ENCODE measurements around the gene PMVK. TPM values are rescaled to one million over a fixed set of nuclear protein-coding genes. Genes with fewer than 3 reads are reported as not detected.

Gene PMVK
- total RNA-seq, 3 donors from 2014 or later: 15.0 to 16.7 (median 16.4) TPM

- DNase-seq (ENCODE audit: low spot score in 2 of 2): no peak
- no peaks in the 10 kb centered on the region for H3K9me3 ChIP-seq
- H3K36me3 ChIP-seq: no peaks in the 10 kb centered on the region
- H3K27me3 ChIP-seq: no peaks in the 10 kb centered on the region
- TF ChIP-seq POLR2A (IDR thresholded peaks at IDR 0.05) (no peak), CTCF (IDR thresholded peaks at IDR 0.05) (no peak), POLR2AphosphoS5 (IDR thresholded peaks at IDR 0.05) (no peak)
- H3K4me1 ChIP-seq: no peaks in the 10 kb centered on the region
- H3K4me3 ChIP-seq: no peak overlapping the region
- no peak overlapping the region for H3K27ac ChIP-seq
- intact Hi-C loops (cut with DNase I; ENCODE audit: low total_unique reads): no loop called here
These were observed 45.1 kb downstream of the PMVK start for GRCh38 chr1:154891452-154891851.

- TF ChIP-seq POLR2A (IDR thresholded peaks at IDR 0.05) (no peak), POLR2AphosphoS5 (IDR thresholded peaks at IDR 0.05) (no peak), CTCF (IDR thresholded peaks at IDR 0.05) (no peak)
- DNase-seq (ENCODE audit: low spot score in 2 of 2): no peak
- no peaks in the 10 kb centered on the region for H3K27me3 ChIP-seq
- H3K36me3 ChIP-seq: no peaks in the 10 kb centered on the region
- H3K27ac ChIP-seq: no peak overlapping the region
- H3K4me3 ChIP-seq: no peak overlapping the region
- H3K4me1 ChIP-seq: no peaks in the 10 kb centered on the region
- H3K9me3 ChIP-seq: no peaks in the 10 kb centered on the region
- intact Hi-C loops (cut with DNase I; ENCODE audit: low total_unique reads): no loop called here
These were observed 47.8 kb downstream of the PMVK start for GRCh38 chr1:154888757-154889156.

- Histone ChIP-seq H3K4me3 (no peak overlapping the region), H3K4me1 (no peaks in the 10 kb centered on the region), H3K36me3 (no peaks in the 10 kb centered on the region), H3K27ac (no peak overlapping the region), H3K9me3 (no peaks in the 10 kb centered on the region), H3K27me3 (no peaks in the 10 kb centered on the region)
- TF ChIP-seq CTCF (IDR thresholded peaks at IDR 0.05) (no peak), POLR2A (IDR thresholded peaks at IDR 0.05) (no peak), POLR2AphosphoS5 (IDR thresholded peaks at IDR 0.05) (no peak)
- intact Hi-C loops (cut with DNase I; ENCODE audit: low total_unique reads): no loop called here
- DNase-seq (ENCODE audit: low spot score in 2 of 2): no peak
These were observed 50.1 kb downstream of the PMVK start for GRCh38 chr1:154886281-154887015.

- no peak overlapping the region for H3K4me3 ChIP-seq
- no peaks in the 10 kb centered on the region for H3K4me1 ChIP-seq
- DNase-seq (ENCODE audit: low spot score in 2 of 2): no peak
- TF ChIP-seq CTCF (IDR thresholded peaks at IDR 0.05): no peak
- no peak for TF ChIP-seq POLR2AphosphoS5 (IDR thresholded peaks at IDR 0.05)
- no peak for TF ChIP-seq POLR2A (IDR thresholded peaks at IDR 0.05)
- no peaks in the 10 kb centered on the region for H3K27me3 ChIP-seq
- H3K27ac ChIP-seq: no peak overlapping the region
- no peaks in the 10 kb centered on the region for H3K9me3 ChIP-seq
- intact Hi-C loops (cut with DNase I; ENCODE audit: low total_unique reads): loop anchor here (1.0 kb wide), 1 partner anchor 44 kb away; no protein-coding TSS in a partner anchor
- H3K36me3 ChIP-seq: no peaks in the 10 kb centered on the region
These were observed 51.4 kb downstream of the PMVK start for GRCh38 chr1:154884869-154885701.

Measured in breast epithelium (tissue), 4 donors.